Type B pancreatic cell (in vitro differentiated cells): ENCODE results near the gene TM9SF2. TPM values are rescaled to one million over a fixed set of nuclear protein-coding genes. Genes with fewer than 3 reads are reported as not detected.

Experiments
- DNase-seq: peaks from one replicate; pipeline ENCODE4 v3.0.0; 2021; ENCODE audit warnings: mixed read lengths; ENCODE audit not compliant: unreplicated experiment; ENCODE audit errors: extremely low spot score
- H3K27ac Mint-ChIP-seq: 2 replicates; pipeline ENCODE4 v1.8.0; 2021; ENCODE audit warnings: mild to moderate bottlenecking, mixed read lengths
- H3K27me3 Mint-ChIP-seq: 2 replicates; pipeline ENCODE4 v1.8.0; 2021; ENCODE audit warnings: mixed read lengths
- H3K36me3 Mint-ChIP-seq: 2 replicates; pipeline ENCODE4 v1.8.0; 2021; ENCODE audit warnings: mixed read lengths
- H3K4me1 Mint-ChIP-seq: one replicate; pipeline ENCODE4 v1.8.0; 2021; ENCODE audit warnings: mixed read lengths; ENCODE audit not compliant: unreplicated experiment
- H3K4me3 Mint-ChIP-seq: 2 replicates; pipeline ENCODE4 v1.8.0; 2021; ENCODE audit warnings: mild to moderate bottlenecking, mixed read lengths
- H3K9me3 Mint-ChIP-seq: 2 replicates; pipeline ENCODE4 v1.8.0; 2021; ENCODE audit warnings: mixed read lengths
- total RNA-seq: library from RNA; stranded (reverse); gene quantifications from 2 replicates; pipeline ENCODE4 v1.2.1, GENCODE V29; 2021; ENCODE audit warnings: low replicate concordance
- TF ChIP-seq, protein P1 (sequence below): fragments of 200-600 bp; sonication (generic); conservative IDR thresholded peaks from 2 replicates; pipeline ENCODE4 v1.5.0; 2021; ENCODE audit warnings: antibody characterized with exemption, mild to moderate bottlenecking

The TM9SF2 gene
- total RNA-seq, 1 donor from 2014 or later, result 113 TPM

- Mint-ChIP-seq H3K27ac (no peak overlapping the region), H3K27me3 (no peaks in the 10 kb centered on the region), H3K4me3 (no peak overlapping the region), H3K9me3 (no peaks in the 10 kb centered on the region), H3K36me3 (no peaks in the 10 kb centered on the region), H3K4me1 (peaks cover 7% of the 10 kb centered on the region)
- DNase-seq, result no peak
- TF ChIP-seq, protein P1, sequence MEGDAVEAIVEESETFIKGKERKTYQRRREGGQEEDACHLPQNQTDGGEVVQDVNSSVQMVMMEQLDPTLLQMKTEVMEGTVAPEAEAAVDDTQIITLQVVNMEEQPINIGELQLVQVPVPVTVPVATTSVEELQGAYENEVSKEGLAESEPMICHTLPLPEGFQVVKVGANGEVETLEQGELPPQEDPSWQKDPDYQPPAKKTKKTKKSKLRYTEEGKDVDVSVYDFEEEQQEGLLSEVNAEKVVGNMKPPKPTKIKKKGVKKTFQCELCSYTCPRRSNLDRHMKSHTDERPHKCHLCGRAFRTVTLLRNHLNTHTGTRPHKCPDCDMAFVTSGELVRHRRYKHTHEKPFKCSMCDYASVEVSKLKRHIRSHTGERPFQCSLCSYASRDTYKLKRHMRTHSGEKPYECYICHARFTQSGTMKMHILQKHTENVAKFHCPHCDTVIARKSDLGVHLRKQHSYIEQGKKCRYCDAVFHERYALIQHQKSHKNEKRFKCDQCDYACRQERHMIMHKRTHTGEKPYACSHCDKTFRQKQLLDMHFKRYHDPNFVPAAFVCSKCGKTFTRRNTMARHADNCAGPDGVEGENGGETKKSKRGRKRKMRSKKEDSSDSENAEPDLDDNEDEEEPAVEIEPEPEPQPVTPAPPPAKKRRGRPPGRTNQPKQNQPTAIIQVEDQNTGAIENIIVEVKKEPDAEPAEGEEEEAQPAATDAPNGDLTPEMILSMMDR, result no peak
Observed at GRCh38 chr13:99582511-99582910, 81.2 kb downstream of the TM9SF2 start.

GRCh38 chr13:99585609-99586008, 84.3 kb downstream of the TM9SF2 start:
- Mint-ChIP-seq H3K4me3 (no peak overlapping the region), H3K36me3 (no peaks in the 10 kb centered on the region), H3K27me3 (no peaks in the 10 kb centered on the region), H3K4me1 (no peaks in the 10 kb centered on the region), H3K9me3 (no peaks in the 10 kb centered on the region), H3K27ac (no peak overlapping the region)
- TF ChIP-seq, protein P1, result no peak
- no peak for DNase-seq

DNA sequence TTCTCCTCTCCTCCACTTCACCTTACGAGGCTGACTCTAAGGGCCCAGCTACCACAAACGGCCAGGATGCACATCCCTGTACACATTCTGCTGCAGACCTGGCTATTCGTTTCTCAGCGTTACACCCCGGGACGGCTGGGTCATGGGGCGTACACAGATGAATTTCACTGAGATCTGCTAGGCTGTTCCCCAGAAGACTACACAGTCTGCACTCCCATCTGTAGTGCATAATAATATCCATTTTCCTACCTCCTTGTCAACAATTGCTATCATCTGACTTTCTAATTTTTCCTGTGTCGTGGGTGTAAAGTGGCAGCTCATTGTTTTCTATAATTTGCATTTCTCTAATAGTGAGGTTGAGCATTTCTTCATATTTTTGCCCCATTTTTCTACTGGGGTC, 85.7 kb downstream of the TM9SF2 start:
- H3K36me3 Mint-ChIP-seq, result no peaks in the 10 kb centered on the region
- no peak for DNase-seq
- H3K4me1 Mint-ChIP-seq, result no peaks in the 10 kb centered on the region
- no peak overlapping the region for H3K27ac Mint-ChIP-seq
- no peaks in the 10 kb centered on the region for H3K9me3 Mint-ChIP-seq
- H3K4me3 Mint-ChIP-seq, result no peak overlapping the region
- no peaks in the 10 kb centered on the region for H3K27me3 Mint-ChIP-seq
- TF ChIP-seq, protein P1, result no peak

GRCh38 chr13:99587893-99588606, 86.8 kb downstream of the TM9SF2 start:
- H3K27me3 Mint-ChIP-seq, result no peaks in the 10 kb centered on the region
- H3K4me1 Mint-ChIP-seq, result no peaks in the 10 kb centered on the region
- no peak overlapping the region for H3K4me3 Mint-ChIP-seq
- H3K36me3 Mint-ChIP-seq, result no peaks in the 10 kb centered on the region
- H3K27ac Mint-ChIP-seq, result no peak overlapping the region
- TF ChIP-seq, protein P1, result no peak
- H3K9me3 Mint-ChIP-seq, result no peaks in the 10 kb centered on the region
- DNase-seq, result no peak

GRCh38 chr13:99589575-99589974, 88.3 kb downstream of the TM9SF2 start:
- Mint-ChIP-seq H3K27ac (no peak overlapping the region), H3K9me3 (no peaks in the 10 kb centered on the region), H3K36me3 (no peaks in the 10 kb centered on the region), H3K27me3 (no peaks in the 10 kb centered on the region), H3K4me1 (no peaks in the 10 kb centered on the region), H3K4me3 (no peak overlapping the region)
- TF ChIP-seq, protein P1, result no peak
- no peak for DNase-seq
